ENCODE data around the gene CCDC69.

DNA sequence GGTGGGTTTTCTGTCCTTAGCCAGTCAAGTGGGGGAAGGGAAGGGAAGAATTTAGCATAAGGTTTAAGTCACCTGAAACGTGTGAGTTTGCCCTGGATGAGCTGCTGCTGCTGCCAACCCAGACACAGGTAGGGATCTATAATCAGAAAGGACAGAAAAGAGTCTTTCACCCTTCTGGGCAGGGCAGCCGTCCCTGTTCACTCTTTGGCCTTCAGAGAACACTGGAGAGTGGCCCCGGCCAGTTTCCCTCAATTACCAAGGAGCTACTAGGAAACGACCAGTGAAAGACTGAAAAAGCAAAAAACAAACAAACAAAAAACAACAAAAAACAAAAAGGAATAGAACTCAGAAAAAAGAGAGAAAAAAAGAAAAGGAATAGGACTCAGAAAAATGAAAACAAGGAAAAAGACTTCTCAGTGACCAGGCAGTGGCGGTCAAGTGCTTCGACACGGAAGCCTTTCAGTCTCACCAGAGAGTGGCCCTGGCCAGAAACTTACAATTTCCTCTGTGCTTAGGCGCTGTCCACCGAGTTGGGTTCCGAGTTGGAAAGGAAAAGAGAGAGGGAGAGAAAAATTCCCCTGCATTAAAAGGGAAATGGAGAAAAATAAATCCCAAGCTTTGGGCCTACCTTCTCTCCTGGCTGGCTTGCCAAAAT lies 26.6 kb upstream of the CCDC69 start:
- TF ChIP-seq CTCF (IDR thresholded peaks at IDR 0.05 in 4 of 5, conservative IDR thresholded peaks at IDR 0.05 in 1 of 5) (no peak), POLR2A (IDR thresholded peaks at IDR 0.05) (no peak)

Measured in gastrocnemius medialis (tissue), 4 donors.